Liver (tissue), 9 donors: ENCODE data around the gene KIF4A. TPM values are rescaled to one million over a fixed set of nuclear protein-coding genes. Genes with fewer than 3 reads are reported as not detected.

Experiments used
- DNase-seq: peaks from one replicate; pipeline ENCODE4 v3.0.0-alpha.2; 2017; ENCODE audit warnings: low spot score
- H3K27ac ChIP-seq, 2 donors: one replicate each; pipeline ENCODE4 v1.7.0; 2013; ENCODE audit warnings: inconsistent platforms in 2 of 2, low read length in 2 of 2, control low read depth in 1 of 2, low read depth in 1 of 2, mild to moderate bottlenecking in 1 of 2
- H3K27me3 ChIP-seq, 4 donors: one replicate each; pipeline versions ENCODE4 v1.6.1 to v1.7.0; 2013; ENCODE audit warnings: low read length in 3 of 4, inconsistent platforms in 1 of 4, mild to moderate bottlenecking in 1 of 4, moderate library complexity in 1 of 4; ENCODE audit not compliant: control insufficient read depth in 4 of 4, insufficient read depth in 4 of 4
- H3K36me3 ChIP-seq, 4 donors: one replicate each; pipeline versions ENCODE4 v1.6.1 to v1.7.0; 2013; ENCODE audit warnings: low read length in 3 of 4, mild to moderate bottlenecking in 3 of 4, low read depth in 1 of 4, moderate library complexity in 1 of 4; ENCODE audit not compliant: control insufficient read depth in 4 of 4, insufficient read depth in 3 of 4
- H3K4me1 ChIP-seq, 4 donors: one replicate each; pipeline versions ENCODE4 v1.6.1 to v1.7.0; 2013; ENCODE audit warnings: low read length in 3 of 4, mild to moderate bottlenecking in 3 of 4, moderate library complexity in 1 of 4; ENCODE audit not compliant: control insufficient read depth in 4 of 4, insufficient read depth in 4 of 4
- H3K4me3 ChIP-seq, 3 donors: one replicate each; pipeline versions ENCODE4 v1.6.1 to v1.7.0; 2013; ENCODE audit warnings: low read length in 3 of 3, control low read depth in 1 of 3, low read depth in 1 of 3, mild to moderate bottlenecking in 1 of 3
- H3K9ac ChIP-seq, 2 donors: one replicate each; pipeline ENCODE4 v1.7.0; 2013; ENCODE audit warnings: low read length in 2 of 2, mild to moderate bottlenecking in 2 of 2, moderate library complexity in 2 of 2, control low read depth in 1 of 2, low read depth in 1 of 2
- H3K9me3 ChIP-seq, 4 donors: one replicate each; pipeline versions ENCODE4 v1.6.1 to v1.7.0; 2013; ENCODE audit warnings: low read length in 3 of 4; ENCODE audit not compliant: control insufficient read depth in 4 of 4
- EGR1 ChIP-seq, 2 donors: IDR thresholded peaks; 2 replicates each; pipeline ENCODE4 v1.6.1; 2016 to 2018; ENCODE audit warnings: antibody characterized with exemption in 2 of 2, low read depth in 2 of 2
- FOXA1 ChIP-seq: IDR thresholded peaks from 2 replicates; pipeline ENCODE4 v1.6.1; 2016; ENCODE audit warnings: antibody characterized with exemption
- FOXA2 ChIP-seq: IDR thresholded peaks from 2 replicates; pipeline ENCODE4 v1.6.1; 2016; ENCODE audit warnings: antibody characterized with exemption
- HNF4G ChIP-seq: IDR thresholded peaks from 2 replicates; pipeline ENCODE4 v1.6.1; 2016; ENCODE audit warnings: antibody characterized with exemption
- JUND ChIP-seq, 2 donors: IDR thresholded peaks; 2 replicates each; pipeline ENCODE4 v1.6.1; 2016; ENCODE audit warnings: antibody characterized with exemption in 2 of 2
- NR2F2 ChIP-seq: IDR thresholded peaks from 2 replicates; pipeline ENCODE4 v1.6.1; 2016; ENCODE audit warnings: antibody characterized with exemption
- RAD21 ChIP-seq, 2 donors: IDR thresholded peaks; 2 replicates each; pipeline ENCODE4 v1.6.1; 2016; ENCODE audit warnings: antibody characterized with exemption in 2 of 2, mild to moderate bottlenecking in 2 of 2
- RXRA ChIP-seq, 2 donors: IDR thresholded peaks; 2 replicates each; pipeline ENCODE4 v1.6.1; 2017 to 2018; ENCODE audit warnings: antibody characterized with exemption in 2 of 2, mild to moderate bottlenecking in 1 of 2
- SP1 ChIP-seq: IDR thresholded peaks from 2 replicates; pipeline ENCODE4 v1.6.1; 2018; ENCODE audit warnings: antibody characterized with exemption, mild to moderate bottlenecking
- YY1 ChIP-seq: IDR thresholded peaks from 2 replicates; pipeline ENCODE4 v1.6.1; 2016; ENCODE audit warnings: antibody characterized with exemption, mild to moderate bottlenecking
- WGBS: extraction: QIAGEN DNeasy Blood & Tissue Kit; methylation state at CpG from one replicate; pipeline ENCODE4 v1.1.7; 2013; 5-methylcytosine and 5-hydroxymethylcytosine counted together
- polyA plus RNA-seq, 2 donors: library from polyadenylated mRNA; stranded (reverse) in 1 of 2; unstranded in 1 of 2; fragments of 200-250 nt in 1 of 2; fragments of >200 nt in 1 of 2; fragmentation: Nextera tagmentation in 1 of 2; extraction: Ambion mirVana in 1 of 2; gene quantifications; one replicate each; pipeline versions ENCODE4 v1.2.1 to v1.2.3, GENCODE V29; 2013 to 2015
- total RNA-seq, 2 donors: library from RNA; depleted of rRNA; stranded (reverse); fragments of >200 nt; gene quantifications; one replicate each; pipeline ENCODE4 v1.2.3, GENCODE V29; 2014
- TF ChIP-seq, protein P1 (sequence below): IDR thresholded peaks from 2 replicates; pipeline ENCODE4 v1.6.1; 2016; ENCODE audit warnings: antibody characterized with exemption
- TF ChIP-seq, protein P2 (sequence below): IDR thresholded peaks from 2 replicates; pipeline ENCODE4 v1.6.1; 2016; ENCODE audit warnings: antibody characterized with exemption, mild to moderate bottlenecking
- donor health status: healthy.
- donor health status: healthy.
- donor health status: healthy.
- donor health status: healthy.
- donor health status: healthy.

The KIF4A gene
- total and polyA plus RNA-seq, 4 donors = under 0.01 to 17.3 (median 0.50) TPM

DNA sequence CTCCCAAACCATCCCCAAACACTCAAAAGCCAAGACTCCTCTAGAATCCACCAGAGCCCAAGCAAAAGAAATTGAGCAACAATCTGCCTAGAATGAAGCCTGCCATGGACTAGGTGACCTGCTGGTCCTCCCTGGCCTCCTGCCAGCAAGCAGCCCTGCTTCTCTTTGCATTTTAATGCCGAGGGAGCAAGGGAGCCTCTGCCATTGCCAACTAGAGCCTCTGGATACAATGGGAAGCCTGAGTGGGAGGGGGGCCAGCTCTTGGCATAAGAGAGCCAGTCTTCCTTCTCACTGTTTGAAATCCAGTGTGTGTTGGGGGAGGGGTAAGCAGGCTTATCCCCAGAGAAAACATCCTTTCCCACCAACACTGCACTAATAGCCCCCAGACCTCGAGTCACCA is 131.7 kb downstream of the KIF4A start:
- no peaks in the 10 kb centered on the region for H3K36me3 ChIP-seq
- H3K27me3 ChIP-seq = peaks cover 0 to 4% (median 0%) of the 10 kb centered on the region in 4 donors
- no peaks in the 10 kb centered on the region for H3K4me1 ChIP-seq
- H3K27ac ChIP-seq = no peak overlapping the region
- no peaks in the 10 kb centered on the region for H3K9me3 ChIP-seq
- TF ChIP-seq FOXA2 (no peak), FOXA1 (no peak), SP1 (no peak), HNF4G (no peak), RAD21 (IDR thresholded peaks at IDR 0.05) (no peak), JUND (IDR thresholded peaks at IDR 0.05) (no peak), EGR1 (IDR thresholded peaks at IDR 0.05; ENCODE audit: low read depth in 2 of 2) (no peak), YY1 (no peak), RXRA (IDR thresholded peaks at IDR 0.05) (no peak)
- TF ChIP-seq, protein P1, sequence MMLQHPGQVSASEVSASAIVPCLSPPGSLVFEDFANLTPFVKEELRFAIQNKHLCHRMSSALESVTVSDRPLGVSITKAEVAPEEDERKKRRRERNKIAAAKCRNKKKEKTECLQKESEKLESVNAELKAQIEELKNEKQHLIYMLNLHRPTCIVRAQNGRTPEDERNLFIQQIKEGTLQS = no peak
- TF ChIP-seq, protein P2, sequence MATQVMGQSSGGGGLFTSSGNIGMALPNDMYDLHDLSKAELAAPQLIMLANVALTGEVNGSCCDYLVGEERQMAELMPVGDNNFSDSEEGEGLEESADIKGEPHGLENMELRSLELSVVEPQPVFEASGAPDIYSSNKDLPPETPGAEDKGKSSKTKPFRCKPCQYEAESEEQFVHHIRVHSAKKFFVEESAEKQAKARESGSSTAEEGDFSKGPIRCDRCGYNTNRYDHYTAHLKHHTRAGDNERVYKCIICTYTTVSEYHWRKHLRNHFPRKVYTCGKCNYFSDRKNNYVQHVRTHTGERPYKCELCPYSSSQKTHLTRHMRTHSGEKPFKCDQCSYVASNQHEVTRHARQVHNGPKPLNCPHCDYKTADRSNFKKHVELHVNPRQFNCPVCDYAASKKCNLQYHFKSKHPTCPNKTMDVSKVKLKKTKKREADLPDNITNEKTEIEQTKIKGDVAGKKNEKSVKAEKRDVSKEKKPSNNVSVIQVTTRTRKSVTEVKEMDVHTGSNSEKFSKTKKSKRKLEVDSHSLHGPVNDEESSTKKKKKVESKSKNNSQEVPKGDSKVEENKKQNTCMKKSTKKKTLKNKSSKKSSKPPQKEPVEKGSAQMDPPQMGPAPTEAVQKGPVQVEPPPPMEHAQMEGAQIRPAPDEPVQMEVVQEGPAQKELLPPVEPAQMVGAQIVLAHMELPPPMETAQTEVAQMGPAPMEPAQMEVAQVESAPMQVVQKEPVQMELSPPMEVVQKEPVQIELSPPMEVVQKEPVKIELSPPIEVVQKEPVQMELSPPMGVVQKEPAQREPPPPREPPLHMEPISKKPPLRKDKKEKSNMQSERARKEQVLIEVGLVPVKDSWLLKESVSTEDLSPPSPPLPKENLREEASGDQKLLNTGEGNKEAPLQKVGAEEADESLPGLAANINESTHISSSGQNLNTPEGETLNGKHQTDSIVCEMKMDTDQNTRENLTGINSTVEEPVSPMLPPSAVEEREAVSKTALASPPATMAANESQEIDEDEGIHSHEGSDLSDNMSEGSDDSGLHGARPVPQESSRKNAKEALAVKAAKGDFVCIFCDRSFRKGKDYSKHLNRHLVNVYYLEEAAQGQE = no peak
- H3K9ac ChIP-seq = no peak overlapping the region
- 55% methylated on average over 2 of the region's 2 CpGs for WGBS
- DNase-seq = no peak
- H3K4me3 ChIP-seq = no peak overlapping the region

DNA sequence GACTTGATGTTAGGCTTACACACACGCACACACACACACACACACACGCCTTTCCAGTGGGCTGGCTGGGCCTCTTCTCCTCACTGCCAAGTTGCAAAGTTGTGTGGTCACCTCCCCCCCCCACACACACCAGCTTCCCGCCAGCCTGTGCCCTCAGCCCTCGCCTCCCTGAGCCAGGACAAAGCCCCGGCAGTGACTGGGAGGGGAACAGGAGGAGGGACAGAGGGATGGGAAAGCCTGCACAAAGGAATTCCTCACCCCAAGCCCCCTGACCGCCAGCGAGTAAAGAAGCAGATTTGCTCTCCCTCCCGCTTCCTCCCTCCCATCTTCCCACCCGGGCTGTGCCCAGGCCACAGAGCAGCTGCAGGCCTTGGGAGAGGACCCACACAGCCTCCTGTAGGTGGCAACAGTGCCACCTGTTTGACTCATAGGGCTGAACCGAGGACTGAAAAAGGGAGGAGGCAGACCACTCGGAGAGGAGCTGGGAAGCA is 133.0 kb downstream of the KIF4A start, which contains the start of gene GDPD2:
Gene GDPD2, plus strand, starts transcription at position 464 of the 491 bp plus-strand sequence. CDS start 1,671 bp downstream, outside the sequence.
- H3K4me1 ChIP-seq = no peaks in the 10 kb centered on the region
- H3K4me3 ChIP-seq = no peak within 1 kb of the TSS
- no peak within 1 kb of the TSS for H3K27ac ChIP-seq
- DNase-seq = no peak
- peaks cover 0 to 4% (median 0%) of the 10 kb centered on the region in 4 donors for H3K27me3 ChIP-seq
- no peaks in the 10 kb centered on the region for H3K9me3 ChIP-seq
- H3K9ac ChIP-seq = no peak within 1 kb of the TSS
- 43% methylated on average over 11 of the region's 11 CpGs for WGBS
- no peaks in the 10 kb centered on the region for H3K36me3 ChIP-seq
- no peak for TF ChIP-seq SP1

DNA sequence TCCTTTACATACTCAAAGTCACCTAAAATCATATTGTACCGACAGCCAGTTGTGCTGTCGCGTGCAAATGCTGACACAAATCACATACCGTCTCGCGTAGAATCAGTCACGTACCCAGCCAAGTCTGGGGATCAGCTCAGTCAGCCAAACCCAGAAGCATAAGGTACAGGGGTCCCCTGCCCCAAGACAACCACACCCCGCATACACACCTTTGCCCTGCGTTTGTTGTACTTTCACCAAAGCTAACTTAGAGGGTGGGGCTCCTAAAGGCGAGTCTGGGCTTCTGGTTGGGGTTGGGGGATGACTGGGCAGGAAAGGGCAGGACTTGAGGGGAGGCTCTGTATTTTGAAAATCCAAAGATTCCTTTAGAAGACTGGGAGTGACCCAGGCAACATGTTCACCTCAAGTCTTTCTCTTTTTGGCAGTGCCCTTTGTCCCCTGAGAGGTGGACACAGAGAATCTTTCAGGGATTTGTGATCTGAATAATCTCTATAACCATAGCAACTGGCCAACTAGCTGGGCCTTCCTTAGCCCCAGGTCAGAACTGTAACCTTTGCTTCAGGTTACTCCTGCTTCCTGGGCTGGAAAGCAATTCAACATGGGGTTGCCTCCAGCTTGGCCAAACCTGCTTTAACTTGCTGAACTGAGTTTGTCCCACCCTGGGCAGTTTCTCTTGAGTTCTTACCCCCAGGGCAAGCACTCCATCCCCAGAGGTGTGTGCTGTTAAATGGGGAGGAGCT is 134.2 kb downstream of the KIF4A start:
- no peak for DNase-seq
- Histone ChIP-seq H3K27me3 (peaks cover 0 to 4% (median 0%) of the 10 kb centered on the region in 4 donors), H3K9me3 (no peaks in the 10 kb centered on the region), H3K9ac (no peak overlapping the region), H3K27ac (no peak overlapping the region), H3K4me3 (no peak overlapping the region), H3K36me3 (no peaks in the 10 kb centered on the region), H3K4me1 (no peaks in the 10 kb centered on the region)
- WGBS = 80% methylated on average over 10 of the region's 10 CpGs
- TF ChIP-seq FOXA2 (no peak), NR2F2 (no peak), HNF4G (no peak), SP1 (no peak)
